Kidney epithelial cell (primary cell): Measurements from ENCODE around the gene CDX2. TPM values are rescaled to one million over a fixed set of nuclear protein-coding genes. Genes with fewer than 3 reads are reported as not detected.

Experiments
- DNase-seq: peaks from one replicate; pipeline ENCODE4 v3.0.0-alpha.2; 2010; ENCODE audit warnings: low read depth
- H3K27me3 ChIP-seq: 2 replicates; pipeline ENCODE4 v1.6.0; 2011; ENCODE audit warnings: low read length; ENCODE audit not compliant: control insufficient read depth, insufficient read depth
- H3K36me3 ChIP-seq: 2 replicates; pipeline ENCODE4 v1.5.1; 2011; ENCODE audit warnings: low read length; ENCODE audit not compliant: control insufficient read depth, insufficient read depth
- H3K4me3 ChIP-seq: 2 replicates; pipeline ENCODE4 v1.5.1; 2011; ENCODE audit warnings: low read depth, mild to moderate bottlenecking, control low read depth, low read length
- total RNA-seq: library from RNA; depleted of rRNA; stranded (reverse); fragments of >200 nt; gene quantifications from 2 replicates; pipeline ENCODE4 v1.2.3, GENCODE V29; 2015
- TF ChIP-seq, protein P1 (sequence below): IDR thresholded peaks from 2 replicates; pipeline ENCODE4 v1.5.1; 2011; ENCODE audit warnings: mild to moderate bottlenecking, moderate library complexity, low read length, control low read depth, inconsistent platforms; ENCODE audit not compliant: insufficient read depth, poor library complexity, severe bottlenecking

CDX2 gene
- total RNA-seq, 1 donor from 2014 or later = not detected

DNA sequence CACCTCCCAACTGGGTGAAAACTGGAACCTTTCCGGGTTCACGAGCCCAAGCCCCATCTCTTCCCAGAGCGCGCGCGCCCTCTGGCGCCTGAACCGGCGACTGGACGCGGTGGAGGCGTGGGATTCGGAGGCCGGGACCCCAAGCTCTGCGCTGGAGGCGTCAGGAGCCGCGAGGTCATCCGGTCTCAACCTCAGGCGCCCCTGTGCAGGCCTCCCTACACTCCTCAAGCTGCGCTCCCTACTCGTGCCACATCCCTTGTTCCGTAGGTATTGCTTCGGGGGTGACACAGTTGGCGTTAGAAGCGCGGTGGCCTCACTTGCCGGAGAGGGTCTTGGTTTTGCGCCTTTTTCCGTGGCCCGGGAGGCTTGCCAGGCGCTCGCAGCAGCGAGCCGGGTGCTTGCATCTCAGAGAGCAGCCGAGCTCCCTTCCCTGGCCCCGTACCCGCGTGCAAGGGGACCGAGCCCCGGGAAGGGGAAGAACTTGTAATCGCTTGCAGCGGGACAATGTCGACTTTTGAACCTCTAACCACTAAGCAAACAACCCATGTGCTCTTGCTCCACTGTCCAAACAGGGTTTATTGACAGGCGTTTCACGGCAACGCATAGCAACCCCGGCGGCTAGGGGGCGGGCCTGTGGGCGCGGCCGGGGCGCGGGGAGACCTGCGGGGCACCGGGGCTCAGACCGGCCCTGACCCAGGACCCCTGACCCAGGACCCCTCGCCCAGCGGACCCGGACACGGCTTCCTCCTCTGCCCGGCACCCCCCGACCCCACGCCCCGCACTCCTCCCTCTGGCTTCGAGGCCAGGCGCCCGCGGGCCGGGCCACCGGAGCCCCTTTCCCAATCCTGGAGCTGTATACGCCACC, 8.5 kb downstream of the CDX2 start:
- no peaks in the 10 kb centered on the region for H3K36me3 ChIP-seq
- peaks cover 70% of the 10 kb centered on the region for H3K27me3 ChIP-seq
- H3K4me3 ChIP-seq = no peak overlapping the region
- TF ChIP-seq, protein P1, sequence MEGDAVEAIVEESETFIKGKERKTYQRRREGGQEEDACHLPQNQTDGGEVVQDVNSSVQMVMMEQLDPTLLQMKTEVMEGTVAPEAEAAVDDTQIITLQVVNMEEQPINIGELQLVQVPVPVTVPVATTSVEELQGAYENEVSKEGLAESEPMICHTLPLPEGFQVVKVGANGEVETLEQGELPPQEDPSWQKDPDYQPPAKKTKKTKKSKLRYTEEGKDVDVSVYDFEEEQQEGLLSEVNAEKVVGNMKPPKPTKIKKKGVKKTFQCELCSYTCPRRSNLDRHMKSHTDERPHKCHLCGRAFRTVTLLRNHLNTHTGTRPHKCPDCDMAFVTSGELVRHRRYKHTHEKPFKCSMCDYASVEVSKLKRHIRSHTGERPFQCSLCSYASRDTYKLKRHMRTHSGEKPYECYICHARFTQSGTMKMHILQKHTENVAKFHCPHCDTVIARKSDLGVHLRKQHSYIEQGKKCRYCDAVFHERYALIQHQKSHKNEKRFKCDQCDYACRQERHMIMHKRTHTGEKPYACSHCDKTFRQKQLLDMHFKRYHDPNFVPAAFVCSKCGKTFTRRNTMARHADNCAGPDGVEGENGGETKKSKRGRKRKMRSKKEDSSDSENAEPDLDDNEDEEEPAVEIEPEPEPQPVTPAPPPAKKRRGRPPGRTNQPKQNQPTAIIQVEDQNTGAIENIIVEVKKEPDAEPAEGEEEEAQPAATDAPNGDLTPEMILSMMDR = peak; percentile 38
- DNase-seq = no peak

DNA sequence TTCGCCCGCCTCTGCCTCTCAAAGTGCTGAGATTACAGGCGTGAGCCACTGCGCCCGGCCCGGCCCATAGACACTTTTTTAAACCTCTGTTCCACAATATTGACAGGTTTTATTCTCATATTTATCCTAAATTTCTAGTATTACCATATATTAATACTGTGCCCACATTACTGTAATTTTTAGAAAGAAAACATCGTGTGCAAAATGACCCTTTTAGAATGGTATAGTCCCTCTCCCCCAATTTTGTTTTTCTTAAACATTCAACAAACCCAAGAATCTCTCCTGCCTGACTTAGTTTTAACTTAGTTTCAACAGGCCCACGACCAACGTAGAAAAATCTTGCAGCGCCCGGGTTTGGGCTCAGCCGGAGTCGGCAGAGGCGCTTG, 9.1 kb downstream of the CDX2 start:
- DNase-seq = no peak
- TF ChIP-seq, protein P1 = no peak
- Histone ChIP-seq H3K4me3 (no peak overlapping the region), H3K36me3 (no peaks in the 10 kb centered on the region), H3K27me3 (peaks cover 65% of the 10 kb centered on the region)

DNA sequence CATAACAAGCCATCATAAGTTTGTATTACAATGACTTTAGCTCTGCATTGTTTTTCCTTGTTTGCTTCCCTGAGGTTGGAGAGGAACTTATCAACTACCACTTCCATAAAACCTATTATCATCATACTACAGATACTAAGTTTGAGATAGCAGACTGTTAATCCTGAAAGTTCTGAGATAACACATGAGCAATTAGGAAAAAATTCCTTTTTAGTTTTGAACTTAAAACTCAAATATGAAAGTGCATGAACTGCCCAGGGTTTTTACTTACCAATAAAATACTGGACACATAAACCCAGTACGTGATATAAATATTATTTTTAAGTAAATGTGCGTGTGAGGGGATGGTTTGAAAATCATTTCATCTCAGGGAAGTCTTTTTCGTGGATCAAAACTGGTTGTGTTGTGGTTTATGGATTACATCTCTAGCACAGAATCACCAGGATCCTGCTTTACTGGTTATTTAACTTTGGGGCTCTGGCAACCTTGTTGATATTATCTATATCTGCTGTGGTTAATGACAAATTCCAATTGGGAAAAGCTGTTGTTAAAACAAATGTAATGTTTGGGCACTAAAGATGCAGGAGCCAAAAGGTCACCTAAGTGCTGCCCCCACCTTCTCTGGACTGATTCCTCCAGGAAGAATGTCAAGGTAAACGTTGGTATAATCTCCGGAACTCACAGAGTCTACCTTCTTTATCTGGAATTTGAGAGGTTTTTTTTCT, 12.4 kb downstream of the CDX2 start:
- no peak overlapping the region for H3K4me3 ChIP-seq
- TF ChIP-seq, protein P1 = no peak
- H3K27me3 ChIP-seq = peaks cover 58% of the 10 kb centered on the region
- H3K36me3 ChIP-seq = no peaks in the 10 kb centered on the region
- DNase-seq = no peak

DNA sequence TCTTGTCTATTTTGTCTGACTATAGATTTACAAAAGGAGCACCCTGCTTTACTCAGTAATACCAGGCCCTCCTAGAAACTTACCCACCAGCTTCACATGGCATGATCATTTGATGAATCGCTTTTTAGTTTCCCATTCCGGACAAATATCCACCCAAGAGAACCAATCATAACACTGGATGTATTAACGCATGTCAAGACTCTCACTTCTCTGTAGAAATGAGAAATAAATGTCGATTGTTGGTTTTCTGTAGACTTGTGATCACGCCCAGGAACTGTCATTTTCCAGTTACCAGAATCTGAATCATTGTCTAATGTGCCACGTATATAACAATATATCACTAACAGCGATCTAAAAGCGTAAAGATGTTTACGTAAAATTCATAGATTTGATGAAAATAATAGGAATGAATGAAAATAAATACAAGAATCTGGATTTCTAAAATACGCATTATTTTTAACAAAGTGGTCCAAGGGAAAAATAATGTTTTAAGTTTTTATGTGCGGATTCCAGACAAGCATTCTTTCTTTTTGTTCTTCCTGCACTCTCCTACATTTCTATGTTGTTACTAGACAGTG, 14.0 kb downstream of the CDX2 start:
- H3K36me3 ChIP-seq = no peaks in the 10 kb centered on the region
- DNase-seq = no peak
- H3K27me3 ChIP-seq = peaks cover 41% of the 10 kb centered on the region
- TF ChIP-seq, protein P1 = no peak
- no peak overlapping the region for H3K4me3 ChIP-seq

DNA sequence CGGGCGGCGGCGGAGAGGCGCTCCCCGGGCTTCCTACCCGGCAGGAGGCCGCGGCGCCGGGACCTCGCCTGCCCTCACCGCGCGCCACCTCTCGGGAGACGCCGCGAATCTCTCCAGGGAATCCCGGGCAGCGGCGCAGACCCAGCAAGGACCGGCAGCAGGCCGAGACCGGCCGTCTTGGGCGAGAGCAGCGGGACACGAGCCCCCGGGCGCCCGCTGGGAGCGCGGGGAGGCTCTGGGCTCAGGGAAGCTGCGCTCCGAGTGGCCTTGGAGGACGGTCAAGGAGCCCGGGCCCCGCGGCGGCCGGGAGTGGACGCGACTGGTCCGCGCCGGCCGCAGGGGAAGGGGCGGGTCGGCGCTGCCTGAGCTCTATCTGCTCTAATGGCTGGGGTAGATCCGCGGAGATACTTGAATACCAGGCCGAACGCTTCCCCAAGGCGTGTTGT, 14.7 kb downstream of the CDX2 start:
- TF ChIP-seq, protein P1 = no peak
- Histone ChIP-seq H3K27me3 (peaks cover 36% of the 10 kb centered on the region), H3K4me3 (peak overlapping the region; percentile 32), H3K36me3 (no peaks in the 10 kb centered on the region)
- DNase-seq = no peak
